Right lobe of liver (tissue), 6 donors: ENCODE measurements around the gene CLEC2D. TPM values are rescaled to one million over a fixed set of nuclear protein-coding genes. Genes with fewer than 3 reads are reported as not detected.

Source experiments
- ATAC-seq, 4 donors: fragments of 200-7000 bp; cut with Tn5 transposase; one replicate each; pipeline ENCODE4 v1.9.1; 2020; ENCODE audit warnings: mild to moderate bottlenecking in 4 of 4, moderate library complexity in 4 of 4
- DNase-seq, 3 donors: peaks; one replicate each; pipeline ENCODE4 v3.0.0-alpha.2; 2020
- H3K27ac ChIP-seq, 3 donors: fragments of 200-600 bp; one replicate each; pipeline ENCODE4 v1.8.0; 2022
- H3K27me3 ChIP-seq, 2 donors: fragments of 200-600 bp; one replicate each; pipeline ENCODE4 v1.8.0; 2022
- H3K36me3 ChIP-seq, 4 donors: fragments of 200-600 bp; sonication (generic) in 1 of 4; one replicate each; pipeline versions ENCODE4 v1.5.1 to v1.8.0; 2017 to 2022; ENCODE audit warnings: control low read depth in 1 of 4
- H3K4me1 ChIP-seq, 4 donors: fragments of 200-600 bp; sonication (generic) in 1 of 4; one replicate each; pipeline versions ENCODE4 v1.5.1 to v1.8.0; 2017 to 2022; ENCODE audit warnings: control low read depth in 1 of 4
- H3K4me3 ChIP-seq, 3 donors: fragments of 200-600 bp; one replicate each; pipeline ENCODE4 v1.8.0; 2022
- H3K9me3 ChIP-seq, 4 donors: fragments of 200-600 bp; sonication (generic) in 1 of 4; one replicate each; pipeline versions ENCODE4 v1.5.1 to v1.8.0; 2017 to 2022; ENCODE audit warnings: control low read depth in 1 of 4
- POLR2A ChIP-seq: fragments of 450-650 bp; IDR thresholded peaks from one replicate; pipeline ENCODE4 v1.6.1; 2017; ENCODE audit warnings: antibody characterized with exemption, mild to moderate bottlenecking
- WGBS: methylation state at CpG from one replicate; pipeline ENCODE4 v1.1.6; 2018; ENCODE audit warnings: low coverage, low lambda C conversion rate; ENCODE audit not compliant: insufficient coverage; ENCODE audit errors: missing lambda C conversion rate; 5-methylcytosine and 5-hydroxymethylcytosine counted together
- intact Hi-C, 2 donors: fragments of 100-400 bp; cut with DNase I; formaldehyde crosslinking; loops; one replicate each; pipeline versions ENCODE4 v1.11.2 to v1.14.1; 2022
- long read RNA-seq: library from polyadenylated mRNA; unstranded; transcript quantifications from one replicate; pipeline ENCODE4 v2.0.0, GENCODE V29; 2019
- total RNA-seq, 6 experiments: library from RNA; depleted of rRNA in 2 of 6; stranded (reverse); fragments of >200 nt in 2 of 6; fragmentation: NEBNext Ultra II Directional in 3 of 6; extraction: Animal tissue kit (Norgen Biotek cat#: 25700) in 3 of 6; gene quantifications; one replicate each; pipeline versions ENCODE4 v1.1.0 to v1.2.4, GENCODE V29; 2016 to 2023
- TF ChIP-seq, protein P1 (sequence below), 4 donors: fragments of 200-600 bp in 3 of 4; fragments of 450-650 bp in 1 of 4; IDR thresholded peaks; one replicate each; pipeline versions ENCODE4 v1.5.1 to v1.8.0; 2016 to 2022; ENCODE audit warnings: antibody characterized with exemption in 4 of 4, mild to moderate bottlenecking in 2 of 4
- donor health status: DM: no; HTN: yes; CAD: no.
- donor health status: DM: no; HTN: no; CAD: no.
- donor health status: DM: no; HTN: no; CAD: no.
- donor health status: DM: no; HTN: yes; CAD: no.
- donor health status: DM: no; HTN: yes; CAD: no.

Gene CLEC2D, protein sequence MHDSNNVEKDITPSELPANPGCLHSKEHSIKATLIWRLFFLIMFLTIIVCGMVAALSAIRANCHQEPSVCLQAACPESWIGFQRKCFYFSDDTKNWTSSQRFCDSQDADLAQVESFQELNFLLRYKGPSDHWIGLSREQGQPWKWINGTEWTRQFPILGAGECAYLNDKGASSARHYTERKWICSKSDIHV
- total RNA-seq = 1 to 10 TPM in 5 of 6 experiments, under 1 TPM in 1; 0.62 to 4.4 (median 1.6) TPM
- long read RNA-seq = 0 reads

DNA sequence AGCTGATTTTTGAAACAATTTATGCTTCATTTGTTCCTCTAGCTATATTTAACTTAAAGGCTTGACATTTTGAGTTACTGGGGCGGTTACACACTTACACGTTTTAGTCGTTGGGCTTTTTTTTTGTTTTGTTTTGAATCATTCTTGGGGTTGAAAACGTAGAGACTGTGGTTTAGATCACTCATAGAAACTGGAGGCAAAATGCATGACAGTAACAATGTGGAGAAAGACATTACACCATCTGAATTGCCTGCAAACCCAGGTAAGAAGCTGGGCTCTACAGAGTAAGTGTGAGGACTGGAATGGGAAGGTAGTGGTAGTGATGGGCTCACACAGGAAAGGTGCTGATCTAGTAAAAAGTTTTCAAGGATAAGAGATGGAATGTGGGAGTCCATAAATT, at the start of gene CLEC2D:
CLEC2D (plus strand) TSS at position 180 of the 400 bp plus-strand sequence; CDS start at position 202, 22 bp downstream.
- DNase-seq = no peak
- H3K4me1 ChIP-seq = no peaks in the 10 kb centered on the region
- H3K27ac ChIP-seq = no peak within 1 kb of the TSS
- no peaks in the 10 kb centered on the region for H3K36me3 ChIP-seq
- no peaks in the 10 kb centered on the region for H3K9me3 ChIP-seq
- no peak for ATAC-seq
- H3K4me3 ChIP-seq = no peak within 1 kb of the TSS
- intact Hi-C loops = no loop called here
- no peak for TF ChIP-seq POLR2A
- TF ChIP-seq, protein P1, sequence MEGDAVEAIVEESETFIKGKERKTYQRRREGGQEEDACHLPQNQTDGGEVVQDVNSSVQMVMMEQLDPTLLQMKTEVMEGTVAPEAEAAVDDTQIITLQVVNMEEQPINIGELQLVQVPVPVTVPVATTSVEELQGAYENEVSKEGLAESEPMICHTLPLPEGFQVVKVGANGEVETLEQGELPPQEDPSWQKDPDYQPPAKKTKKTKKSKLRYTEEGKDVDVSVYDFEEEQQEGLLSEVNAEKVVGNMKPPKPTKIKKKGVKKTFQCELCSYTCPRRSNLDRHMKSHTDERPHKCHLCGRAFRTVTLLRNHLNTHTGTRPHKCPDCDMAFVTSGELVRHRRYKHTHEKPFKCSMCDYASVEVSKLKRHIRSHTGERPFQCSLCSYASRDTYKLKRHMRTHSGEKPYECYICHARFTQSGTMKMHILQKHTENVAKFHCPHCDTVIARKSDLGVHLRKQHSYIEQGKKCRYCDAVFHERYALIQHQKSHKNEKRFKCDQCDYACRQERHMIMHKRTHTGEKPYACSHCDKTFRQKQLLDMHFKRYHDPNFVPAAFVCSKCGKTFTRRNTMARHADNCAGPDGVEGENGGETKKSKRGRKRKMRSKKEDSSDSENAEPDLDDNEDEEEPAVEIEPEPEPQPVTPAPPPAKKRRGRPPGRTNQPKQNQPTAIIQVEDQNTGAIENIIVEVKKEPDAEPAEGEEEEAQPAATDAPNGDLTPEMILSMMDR (IDR thresholded peaks at IDR 0.05) = no peak
- no peaks in the 10 kb centered on the region for H3K27me3 ChIP-seq
- 66% methylated on average over 4 of the region's 4 CpGs for WGBS

DNA sequence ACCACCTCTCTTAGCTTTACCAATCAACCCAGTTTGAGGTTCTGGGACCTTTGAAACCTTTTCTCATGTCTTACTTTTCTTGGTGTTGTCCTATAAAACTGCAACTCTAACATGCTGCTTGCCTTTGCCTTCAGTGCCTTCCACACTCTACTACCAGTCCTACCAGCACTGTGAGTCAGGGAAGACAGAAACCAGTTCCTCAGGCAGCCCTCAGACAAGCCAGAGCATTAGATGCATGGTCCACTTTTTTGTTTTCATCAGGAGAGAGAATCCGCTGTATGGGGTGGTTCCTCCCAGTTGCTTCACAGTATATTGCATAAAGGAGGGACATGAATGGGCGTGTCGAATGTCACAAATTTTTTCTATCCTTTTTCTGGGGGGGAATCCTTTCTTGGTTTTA, 44.5 kb upstream of the CLEC2D start:
- TF ChIP-seq POLR2A = no peak
- TF ChIP-seq, protein P1 (IDR thresholded peaks at IDR 0.05) = no peak

DNA sequence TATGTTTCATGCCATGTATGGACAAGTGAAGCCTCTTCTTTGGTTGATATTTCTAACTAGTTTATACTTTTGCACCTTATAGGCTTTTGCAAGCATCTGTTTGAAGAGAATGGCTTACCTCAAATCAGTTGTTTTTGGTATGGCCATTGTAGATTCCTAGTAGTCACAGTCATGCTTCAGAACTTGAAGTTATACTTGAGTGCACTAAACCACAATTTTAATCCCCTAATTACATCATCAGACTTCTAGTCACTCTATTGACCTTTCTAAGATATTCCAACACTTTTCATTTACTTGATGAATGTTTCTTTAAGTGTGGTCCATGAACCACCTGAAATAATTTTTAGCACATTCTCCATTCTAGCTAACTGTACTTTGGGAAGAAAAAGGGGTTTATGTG, 43.2 kb upstream of the CLEC2D start:
- no peak for ATAC-seq
- intact Hi-C loops = no loop called here

More for the DNA sequence above, 44.5 kb upstream of the CLEC2D start:
- Histone ChIP-seq H3K36me3 (no peaks in the 10 kb centered on the region), H3K4me3 (no peak overlapping the region), H3K27ac (no peak overlapping the region), H3K9me3 (no peaks in the 10 kb centered on the region), H3K27me3 (no peaks in the 10 kb centered on the region), H3K4me1 (no peaks in the 10 kb centered on the region)
- intact Hi-C loops = no loop called here
- 93% methylated on average over 3 of the region's 3 CpGs for whole genome bisulfite sequencing
- ATAC-seq (no peak), DNase-seq (no peak)

DNA sequence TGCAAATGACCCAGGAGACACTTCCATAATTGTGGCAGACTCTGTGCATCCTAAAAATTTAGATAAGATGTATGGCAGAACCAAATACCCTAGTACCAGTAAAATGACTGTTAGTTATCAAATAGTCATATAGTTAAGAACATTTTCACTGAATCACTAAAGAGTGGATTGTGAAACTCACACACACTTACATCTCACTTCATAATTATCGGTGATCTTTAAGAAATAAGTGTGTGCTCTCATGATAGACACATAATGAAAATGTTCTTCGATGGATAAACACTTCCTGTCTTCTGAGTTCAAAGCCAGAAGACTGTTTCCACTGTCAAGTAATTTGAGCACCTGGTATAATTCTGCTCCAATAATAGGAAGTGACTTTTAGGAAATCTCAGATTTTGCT, 42.7 kb upstream of the CLEC2D start:
- no peak for ATAC-seq
- Histone ChIP-seq H3K4me1 (no peaks in the 10 kb centered on the region), H3K36me3 (no peaks in the 10 kb centered on the region), H3K4me3 (no peak overlapping the region), H3K27me3 (no peaks in the 10 kb centered on the region), H3K27ac (no peak overlapping the region), H3K9me3 (no peaks in the 10 kb centered on the region)
- TF ChIP-seq, protein P1 (IDR thresholded peaks at IDR 0.05) = no peak
- no peak for TF ChIP-seq POLR2A
- DNase-seq = no peak
- 69% methylated on average over 2 of the region's 2 CpGs for WGBS
- intact Hi-C loops = no loop called here

More for the DNA sequence above, 43.2 kb upstream of the CLEC2D start:
- Histone ChIP-seq H3K4me1 (no peaks in the 10 kb centered on the region), H3K9me3 (no peaks in the 10 kb centered on the region), H3K27ac (no peak overlapping the region), H3K36me3 (no peaks in the 10 kb centered on the region), H3K27me3 (no peaks in the 10 kb centered on the region), H3K4me3 (no peak overlapping the region)
- no peak for TF ChIP-seq POLR2A
- TF ChIP-seq, protein P1 (IDR thresholded peaks at IDR 0.05) = no peak
- no peak for DNase-seq
